SK-N-SH (cell line): ENCODE data around the gene DRGX. TPM values are rescaled to one million over a fixed set of nuclear protein-coding genes. Genes with fewer than 3 reads are reported as not detected.

Experiments
- CTCF ChIA-PET: fragments of 300-600, 350-600 bp; formaldehyde crosslinking; extraction: SDS; loops from one replicate; lab custom pipeline; 2021; lab: Yijun Ruan, JAX
- POLR2A ChIA-PET: fragments of 350-600 bp; sonication (Branson Sonifier 250); formaldehyde crosslinking; extraction: SDS; loops from one replicate; lab custom pipeline; 2020; ENCODE audit warnings: antibody characterized with exemption, inconsistent platforms; lab: Yijun Ruan, JAX
- DNase-seq: peaks from one replicate; pipeline ENCODE4 v3.0.0; 2012
- H2AFZ ChIP-seq: fragments of 200-600 bp; sonication (generic); 2 replicates; pipeline ENCODE4 v1.8.1; 2016; ENCODE audit warnings: antibody characterized with exemption, mild to moderate bottlenecking, low read depth
- H3F3A ChIP-seq: fragments of 200-600 bp; sonication (generic); replicated peaks from 2 replicates; pipeline ENCODE3; 2016; ENCODE audit warnings: antibody characterized with exemption, mild to moderate bottlenecking; ENCODE audit not compliant: insufficient read depth
- H3K27ac ChIP-seq, 2 experiments: fragments of 200-500 bp in 1 of 2; fragments of 200-600 bp in 1 of 2; sonication (Bioruptor generic) in 1 of 2; sonication (generic), shearing (Covaris generic) in 1 of 2; 2 replicates each; pipeline versions ENCODE4 v1.5.1 to v1.6.1; 2014 to 2016; ENCODE audit warnings: low read depth in 2 of 2, inconsistent platforms in 1 of 2, low read length in 1 of 2, mild to moderate bottlenecking in 1 of 2, mixed read lengths in 1 of 2
- H3K27me3 ChIP-seq: fragments of 200-600 bp; sonication (generic), shearing (Covaris generic); 2 replicates; pipeline ENCODE4 v1.6.1; 2016; ENCODE audit warnings: mixed run types; ENCODE audit not compliant: insufficient read depth
- H3K36me3 ChIP-seq, 2 experiments: fragments of 200-500 bp in 1 of 2; fragments of 200-600 bp in 1 of 2; sonication (Bioruptor generic) in 1 of 2; sonication (generic) in 1 of 2; replicated peaks in 1 of 2; 2 replicates each; pipeline versions ENCODE3 to v1.5.1; 2014 to 2016; ENCODE audit warnings: low read length in 1 of 2, mild to moderate bottlenecking in 1 of 2; ENCODE audit not compliant: insufficient read depth in 2 of 2, control insufficient read depth in 1 of 2
- H3K4me1 ChIP-seq, 2 experiments: fragments of 200-500 bp in 1 of 2; fragments of 200-600 bp in 1 of 2; sonication (Bioruptor generic) in 1 of 2; sonication (generic), shearing (Covaris generic) in 1 of 2; 2 replicates each; pipeline versions ENCODE4 v1.5.1 to v1.6.1; 2014 to 2016; ENCODE audit warnings: low read depth in 1 of 2, low read length in 1 of 2, mixed run types in 1 of 2; ENCODE audit not compliant: insufficient read depth in 2 of 2, control insufficient read depth in 1 of 2
- H3K4me2 ChIP-seq: fragments of 200-600 bp; sonication (generic), shearing (Covaris generic); 2 replicates; pipeline ENCODE4 v1.6.1; 2017; ENCODE audit warnings: mixed run types
- H3K4me3 ChIP-seq, 2 experiments: fragments of 200-500 bp in 1 of 2; fragments of 200-600 bp in 1 of 2; sonication (Bioruptor generic) in 1 of 2; sonication (generic), shearing (Covaris generic) in 1 of 2; 2 replicates each; pipeline versions ENCODE4 v1.5.1 to v1.8.1; 2014 to 2016; ENCODE audit warnings: low read depth in 2 of 2, inconsistent platforms in 1 of 2, low read length in 1 of 2, mild to moderate bottlenecking in 1 of 2, mixed read lengths in 1 of 2, moderate library complexity in 1 of 2
- H3K79me2 ChIP-seq: fragments of 200-600 bp; sonication (generic); 2 replicates; pipeline ENCODE4 v1.8.1; 2017; ENCODE audit warnings: mild to moderate bottlenecking; ENCODE audit not compliant: insufficient read depth
- H3K9ac ChIP-seq: fragments of 200-600 bp; sonication (generic); 2 replicates; pipeline ENCODE4 v1.6.1; 2017; ENCODE audit warnings: mixed run types
- H3K9me2 ChIP-seq: fragments of 200-600 bp; sonication (generic); 2 replicates; pipeline ENCODE4 v1.6.1; 2017; ENCODE audit warnings: mixed run types
- H3K9me3 ChIP-seq: fragments of 200-600 bp; sonication (generic); 2 replicates; pipeline ENCODE4 v1.6.1; 2017; ENCODE audit warnings: mixed run types, mild to moderate bottlenecking, moderate library complexity
- H4K20me1 ChIP-seq: fragments of 200-600 bp; sonication (generic); 2 replicates; pipeline ENCODE4 v1.6.1; 2017; ENCODE audit warnings: mild to moderate bottlenecking, mixed run types; ENCODE audit not compliant: insufficient read depth
- CHD2 ChIP-seq: fragments of 150-350 bp; IDR thresholded peaks from 2 replicates; pipeline ENCODE4 v1.6.1; 2018; ENCODE audit warnings: low read length; ENCODE audit not compliant: partially characterized antibody
- FOXM1 ChIP-seq: IDR thresholded peaks from 2 replicates; pipeline ENCODE4 v1.4.0; 2012; ENCODE audit warnings: low read depth, mild to moderate bottlenecking
- GABPA ChIP-seq: IDR thresholded peaks from 2 replicates; pipeline ENCODE4 v1.4.0; 2012; ENCODE audit warnings: low read depth, mild to moderate bottlenecking
- GATA2 ChIP-seq: sonication (generic); formaldehyde crosslinking; IDR thresholded peaks from 2 replicates; pipeline ENCODE4 v1.5.0; 2020; ENCODE audit warnings: mild to moderate bottlenecking, missing genetic modification reagents
- MEF2A ChIP-seq: IDR thresholded peaks from 2 replicates; pipeline ENCODE4 v1.4.0; 2012; ENCODE audit warnings: low read depth, borderline replicate concordance
- MXI1 ChIP-seq: IDR thresholded peaks from 2 replicates; pipeline ENCODE4 v1.6.1; 2012; ENCODE audit warnings: mild to moderate bottlenecking, low read depth, low read length, improper control_type of control experiment
- NFIC ChIP-seq: IDR thresholded peaks from 2 replicates; pipeline ENCODE4 v1.4.0; 2012; ENCODE audit warnings: borderline replicate concordance
- NRF1 ChIP-seq: IDR thresholded peaks from 2 replicates; pipeline ENCODE4 v1.6.1; 2012; ENCODE audit warnings: low read depth, mild to moderate bottlenecking, low read length
- PBX3 ChIP-seq: IDR thresholded peaks from 2 replicates; pipeline ENCODE4; 2012
- POLR2AphosphoS5 ChIP-seq: IDR thresholded peaks from 2 replicates; pipeline ENCODE4 v1.6.1; 2012; ENCODE audit warnings: low read depth, low read length
- SIN3A ChIP-seq: IDR thresholded peaks from 2 replicates; pipeline ENCODE4 v1.6.1; 2012; ENCODE audit warnings: low read depth, mild to moderate bottlenecking, low read length, moderate library complexity, borderline replicate concordance
- TAF1 ChIP-seq: IDR thresholded peaks from 2 replicates; pipeline ENCODE4 v1.6.1; 2012; ENCODE audit warnings: low read depth, mild to moderate bottlenecking, low read length, moderate library complexity, borderline replicate concordance
- TCF12 ChIP-seq: IDR thresholded peaks from 2 replicates; pipeline ENCODE4 v1.4.0; 2012
- WGBS: methylation state at CpG from one replicate; pipeline ENCODE4 v1.1.6; 2017; ENCODE audit warnings: low lambda C conversion rate; 5-methylcytosine and 5-hydroxymethylcytosine counted together
- polyA plus RNA-seq, 3 experiments: library from polyadenylated mRNA; depleted of rRNA; stranded (reverse); fragments of >200 nt; gene quantifications; 2 replicates each; pipeline ENCODE4 v1.2.3, GENCODE V29; 2012
- TF ChIP-seq, protein P1 (sequence below): IDR thresholded peaks from 2 replicates; pipeline ENCODE4 v1.4.0; 2012; ENCODE audit warnings: low read depth, borderline replicate concordance
- TF ChIP-seq, protein P2 (sequence below): IDR thresholded peaks from 2 replicates; pipeline ENCODE4 v1.6.1; 2012; ENCODE audit warnings: mild to moderate bottlenecking, low read depth, low read length, moderate library complexity

DRGX gene
- polyA plus RNA-seq, 1 of the 3 experiments (the other 2 are of a cell fraction): not detected

DNA sequence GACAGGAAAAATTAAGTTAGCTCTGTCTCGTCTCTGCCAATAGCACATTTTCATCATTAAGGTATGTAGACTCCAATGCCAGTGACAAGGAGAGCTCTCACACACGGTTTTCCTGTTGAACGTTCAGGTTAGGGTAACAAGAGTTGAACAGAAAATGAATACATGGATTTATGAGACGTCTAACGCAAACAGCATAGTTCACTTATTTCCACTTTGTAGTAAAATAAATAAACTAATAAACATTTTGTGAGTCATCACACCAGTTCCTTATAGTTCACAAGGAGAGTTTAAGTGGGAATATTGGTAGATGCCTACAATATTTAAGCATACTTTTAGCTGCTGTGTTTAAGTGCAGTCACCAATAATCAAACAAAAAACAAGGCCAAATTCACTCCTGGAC is 21.1 kb downstream of the DRGX start:
- Histone ChIP-seq H3K9ac (no peak overlapping the region), H3K4me1 (peaks cover 0 to 4% of the 10 kb centered on the region in 2 experiments; a peak in 1 of 4 replicates)
- TF ChIP-seq FOXM1 (no peak), CHD2 (no peak), MEF2A (no peak), GABPA (no peak), POLR2AphosphoS5 (no peak), NRF1 (no peak), SIN3A (no peak), GATA2 (CRISPR knock-in tag) (no peak), NFIC (no peak), MXI1 (no peak), PBX3 (no peak), TCF12 (no peak), TAF1 (no peak)
- TF ChIP-seq, protein P1, sequence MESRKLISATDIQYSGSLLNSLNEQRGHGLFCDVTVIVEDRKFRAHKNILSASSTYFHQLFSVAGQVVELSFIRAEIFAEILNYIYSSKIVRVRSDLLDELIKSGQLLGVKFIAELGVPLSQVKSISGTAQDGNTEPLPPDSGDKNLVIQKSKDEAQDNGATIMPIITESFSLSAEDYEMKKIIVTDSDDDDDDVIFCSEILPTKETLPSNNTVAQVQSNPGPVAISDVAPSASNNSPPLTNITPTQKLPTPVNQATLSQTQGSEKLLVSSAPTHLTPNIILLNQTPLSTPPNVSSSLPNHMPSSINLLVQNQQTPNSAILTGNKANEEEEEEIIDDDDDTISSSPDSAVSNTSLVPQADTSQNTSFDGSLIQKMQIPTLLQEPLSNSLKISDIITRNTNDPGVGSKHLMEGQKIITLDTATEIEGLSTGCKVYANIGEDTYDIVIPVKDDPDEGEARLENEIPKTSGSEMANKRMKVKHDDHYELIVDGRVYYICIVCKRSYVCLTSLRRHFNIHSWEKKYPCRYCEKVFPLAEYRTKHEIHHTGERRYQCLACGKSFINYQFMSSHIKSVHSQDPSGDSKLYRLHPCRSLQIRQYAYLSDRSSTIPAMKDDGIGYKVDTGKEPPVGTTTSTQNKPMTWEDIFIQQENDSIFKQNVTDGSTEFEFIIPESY: no peak
- TF ChIP-seq, protein P2, sequence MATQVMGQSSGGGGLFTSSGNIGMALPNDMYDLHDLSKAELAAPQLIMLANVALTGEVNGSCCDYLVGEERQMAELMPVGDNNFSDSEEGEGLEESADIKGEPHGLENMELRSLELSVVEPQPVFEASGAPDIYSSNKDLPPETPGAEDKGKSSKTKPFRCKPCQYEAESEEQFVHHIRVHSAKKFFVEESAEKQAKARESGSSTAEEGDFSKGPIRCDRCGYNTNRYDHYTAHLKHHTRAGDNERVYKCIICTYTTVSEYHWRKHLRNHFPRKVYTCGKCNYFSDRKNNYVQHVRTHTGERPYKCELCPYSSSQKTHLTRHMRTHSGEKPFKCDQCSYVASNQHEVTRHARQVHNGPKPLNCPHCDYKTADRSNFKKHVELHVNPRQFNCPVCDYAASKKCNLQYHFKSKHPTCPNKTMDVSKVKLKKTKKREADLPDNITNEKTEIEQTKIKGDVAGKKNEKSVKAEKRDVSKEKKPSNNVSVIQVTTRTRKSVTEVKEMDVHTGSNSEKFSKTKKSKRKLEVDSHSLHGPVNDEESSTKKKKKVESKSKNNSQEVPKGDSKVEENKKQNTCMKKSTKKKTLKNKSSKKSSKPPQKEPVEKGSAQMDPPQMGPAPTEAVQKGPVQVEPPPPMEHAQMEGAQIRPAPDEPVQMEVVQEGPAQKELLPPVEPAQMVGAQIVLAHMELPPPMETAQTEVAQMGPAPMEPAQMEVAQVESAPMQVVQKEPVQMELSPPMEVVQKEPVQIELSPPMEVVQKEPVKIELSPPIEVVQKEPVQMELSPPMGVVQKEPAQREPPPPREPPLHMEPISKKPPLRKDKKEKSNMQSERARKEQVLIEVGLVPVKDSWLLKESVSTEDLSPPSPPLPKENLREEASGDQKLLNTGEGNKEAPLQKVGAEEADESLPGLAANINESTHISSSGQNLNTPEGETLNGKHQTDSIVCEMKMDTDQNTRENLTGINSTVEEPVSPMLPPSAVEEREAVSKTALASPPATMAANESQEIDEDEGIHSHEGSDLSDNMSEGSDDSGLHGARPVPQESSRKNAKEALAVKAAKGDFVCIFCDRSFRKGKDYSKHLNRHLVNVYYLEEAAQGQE: no peak

More for the DNA sequence above, 21.1 kb downstream of the DRGX start:
- H3K4me3 ChIP-seq: no peak overlapping the region
- DNase-seq: no peak
- no peaks in the 10 kb centered on the region for H3K9me3 ChIP-seq
- H2AFZ ChIP-seq: no peak overlapping the region
- ChIA-PET POLR2A (no interaction called here), CTCF (interaction anchor here (1.2 to 1.5 kb wide), 2 partner anchors 9 to 20 kb away, joined by 5 to 6 read pairs; no protein-coding TSS in a partner anchor)
- H4K20me1 ChIP-seq: no peaks in the 10 kb centered on the region
- H3K79me2 ChIP-seq: no peaks in the 10 kb centered on the region
- H3K36me3 ChIP-seq: no peaks in the 10 kb centered on the region
- H3K9me2 ChIP-seq: no peaks in the 10 kb centered on the region
- H3K27me3 ChIP-seq: no peaks in the 10 kb centered on the region
- no peak overlapping the region for H3K27ac ChIP-seq
- WGBS: 45% methylated on average over 5 of the region's 5 CpGs
- H3F3A ChIP-seq: no peaks in the 10 kb centered on the region
- no peak overlapping the region for H3K4me2 ChIP-seq
